ENCODE results near the gene MAPK1. TPM values are rescaled to one million over a fixed set of nuclear protein-coding genes. Genes with fewer than 3 reads are reported as not detected.

Gene MAPK1
- total RNA-seq, 1 experiment from 2014 or later, result 136 TPM

DNA sequence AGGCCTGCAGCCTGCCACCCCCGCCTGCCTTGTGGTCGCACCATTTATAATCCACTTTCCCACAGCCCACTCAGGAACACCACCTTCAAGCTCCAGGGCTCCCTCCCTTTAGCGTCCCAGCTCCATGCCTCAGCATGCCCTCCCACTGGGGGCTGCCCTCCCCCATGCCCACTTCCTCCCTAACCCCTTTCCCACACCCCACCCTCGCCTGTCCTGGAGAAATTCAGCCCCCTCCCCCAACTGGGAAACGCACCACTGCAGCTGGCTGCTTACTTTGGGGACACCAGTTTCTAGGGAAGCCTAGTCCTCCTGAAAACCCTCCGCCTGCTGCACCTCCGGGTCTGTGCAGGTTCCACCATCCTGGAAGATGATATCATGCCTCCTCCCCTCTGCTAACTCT, 128.5 kb downstream of the MAPK1 start:
- Mint-ChIP-seq H3K4me1 (ENCODE audit: low read depth, unreplicated experiment) (peaks cover 8% of the 10 kb centered on the region), H3K27ac (ENCODE audit: unreplicated experiment) (no peak overlapping the region), H3K36me3 (ENCODE audit: insufficient read depth, unreplicated experiment) (no peaks in the 10 kb centered on the region), H3K9me3 (ENCODE audit: unreplicated experiment) (no peaks in the 10 kb centered on the region), H3K4me3 (ENCODE audit: unreplicated experiment) (no peak overlapping the region), H3K27me3 (ENCODE audit: insufficient read depth, unreplicated experiment) (peaks cover 6% of the 10 kb centered on the region)
- intact Hi-C loops (cut with micrococcal nuclease; ENCODE audit: unreplicated experiment), result no loop called here
- no TSS peak for BruUV-seq (replicated peaks)
- no peaks in the 10 kb centered on the region for H3K9me3 ChIP-seq
- CTCF ChIA-PET, result no interaction called here
- no peak overlapping the region for H3K4me3 ChIP-seq (ENCODE audit: low read depth, low read length)
- H3K4me1 ChIP-seq, result peaks cover 3% of the 10 kb centered on the region; the same call in 1 of the 2 replicates
- no peaks in the 10 kb centered on the region for H3K27me3 ChIP-seq (replicated peaks; ENCODE audit: control insufficient read depth, insufficient read depth, low read length)
- POLR2A ChIA-PET, result no interaction called here
- H3K36me3 ChIP-seq (ENCODE audit: control insufficient read depth, insufficient read depth, low read length), result no peaks in the 10 kb centered on the region
- TF ChIP-seq, protein P1, sequence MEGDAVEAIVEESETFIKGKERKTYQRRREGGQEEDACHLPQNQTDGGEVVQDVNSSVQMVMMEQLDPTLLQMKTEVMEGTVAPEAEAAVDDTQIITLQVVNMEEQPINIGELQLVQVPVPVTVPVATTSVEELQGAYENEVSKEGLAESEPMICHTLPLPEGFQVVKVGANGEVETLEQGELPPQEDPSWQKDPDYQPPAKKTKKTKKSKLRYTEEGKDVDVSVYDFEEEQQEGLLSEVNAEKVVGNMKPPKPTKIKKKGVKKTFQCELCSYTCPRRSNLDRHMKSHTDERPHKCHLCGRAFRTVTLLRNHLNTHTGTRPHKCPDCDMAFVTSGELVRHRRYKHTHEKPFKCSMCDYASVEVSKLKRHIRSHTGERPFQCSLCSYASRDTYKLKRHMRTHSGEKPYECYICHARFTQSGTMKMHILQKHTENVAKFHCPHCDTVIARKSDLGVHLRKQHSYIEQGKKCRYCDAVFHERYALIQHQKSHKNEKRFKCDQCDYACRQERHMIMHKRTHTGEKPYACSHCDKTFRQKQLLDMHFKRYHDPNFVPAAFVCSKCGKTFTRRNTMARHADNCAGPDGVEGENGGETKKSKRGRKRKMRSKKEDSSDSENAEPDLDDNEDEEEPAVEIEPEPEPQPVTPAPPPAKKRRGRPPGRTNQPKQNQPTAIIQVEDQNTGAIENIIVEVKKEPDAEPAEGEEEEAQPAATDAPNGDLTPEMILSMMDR (IDR thresholded peaks at IDR 0.05; ENCODE audit: insufficient read depth in 1 of 2, low read depth in 1 of 2, low read length in 1 of 2, severe bottlenecking in 1 of 2, unreplicated experiment in 1 of 2), result no peak
- no peak for DNase-seq

DNA sequence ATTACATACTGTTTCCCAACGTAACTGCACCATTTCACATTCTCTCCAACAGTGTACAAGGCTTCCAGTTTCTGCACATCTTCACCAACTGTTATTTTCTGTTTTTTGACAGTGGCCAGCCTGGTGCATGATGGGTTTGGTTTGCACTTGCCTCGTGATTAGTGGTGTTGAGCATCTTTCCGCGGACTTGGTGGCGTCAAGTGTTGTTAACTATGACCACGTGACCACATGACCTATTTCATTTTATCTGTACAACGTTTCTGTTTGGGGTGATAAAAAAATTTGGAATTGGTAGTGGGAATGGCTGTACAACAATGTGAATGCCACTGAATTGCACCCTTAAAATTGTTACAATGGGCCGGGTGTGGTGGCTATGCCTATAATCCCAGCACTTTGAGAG, 129.4 kb downstream of the MAPK1 start:
- Mint-ChIP-seq H3K27ac (ENCODE audit: unreplicated experiment) (no peak overlapping the region), H3K4me3 (ENCODE audit: unreplicated experiment) (no peak overlapping the region), H3K4me1 (ENCODE audit: low read depth, unreplicated experiment) (peaks cover 8% of the 10 kb centered on the region), H3K36me3 (ENCODE audit: insufficient read depth, unreplicated experiment) (no peaks in the 10 kb centered on the region), H3K27me3 (ENCODE audit: insufficient read depth, unreplicated experiment) (peaks cover 6% of the 10 kb centered on the region), H3K9me3 (ENCODE audit: unreplicated experiment) (no peaks in the 10 kb centered on the region)
- Histone ChIP-seq H3K36me3 (ENCODE audit: control insufficient read depth, insufficient read depth, low read length) (no peaks in the 10 kb centered on the region), H3K27me3 (replicated peaks; ENCODE audit: control insufficient read depth, insufficient read depth, low read length) (no peaks in the 10 kb centered on the region), H3K9me3 (no peaks in the 10 kb centered on the region), H3K4me3 (ENCODE audit: low read depth, low read length) (no peak overlapping the region), H3K4me1 (peaks cover 3% of the 10 kb centered on the region; the same call in 1 of the 2 replicates)
- TF ChIP-seq, protein P1 (IDR thresholded peaks at IDR 0.05; ENCODE audit: insufficient read depth in 1 of 2, low read depth in 1 of 2, low read length in 1 of 2, severe bottlenecking in 1 of 2, unreplicated experiment in 1 of 2), result no peak
- intact Hi-C loops (cut with micrococcal nuclease; ENCODE audit: unreplicated experiment), result no loop called here
- DNase-seq, result no peak
- CTCF ChIA-PET, result no interaction called here
- no TSS peak for BruUV-seq (replicated peaks)
- POLR2A ChIA-PET, result no interaction called here

DNA sequence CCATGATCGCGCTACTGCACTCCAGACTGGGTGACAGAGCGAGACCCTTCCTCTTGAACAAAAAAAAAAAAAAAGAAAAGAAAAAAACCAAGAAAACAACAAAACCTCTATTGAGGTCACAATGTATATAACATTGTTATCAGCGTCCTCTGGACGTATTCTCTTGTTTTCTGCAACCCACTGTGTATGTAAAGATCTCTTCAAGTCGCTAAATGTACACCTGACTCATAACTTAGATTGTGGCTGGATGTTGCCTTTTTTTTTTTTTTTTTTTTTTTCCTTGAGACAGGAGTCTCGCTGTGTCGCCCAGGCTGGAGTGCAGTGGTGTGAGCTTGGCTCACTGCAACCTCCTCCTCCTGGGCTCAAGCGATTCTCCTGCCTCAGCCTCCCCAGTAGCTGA, 130.5 kb downstream of the MAPK1 start:
- Mint-ChIP-seq H3K9me3 (ENCODE audit: unreplicated experiment) (no peaks in the 10 kb centered on the region), H3K36me3 (ENCODE audit: insufficient read depth, unreplicated experiment) (no peaks in the 10 kb centered on the region), H3K4me1 (ENCODE audit: low read depth, unreplicated experiment) (peaks cover 8% of the 10 kb centered on the region), H3K4me3 (ENCODE audit: unreplicated experiment) (no peak overlapping the region), H3K27me3 (ENCODE audit: insufficient read depth, unreplicated experiment) (peaks cover 6% of the 10 kb centered on the region), H3K27ac (ENCODE audit: unreplicated experiment) (no peak overlapping the region)
- no peaks in the 10 kb centered on the region for H3K27me3 ChIP-seq (replicated peaks; ENCODE audit: control insufficient read depth, insufficient read depth, low read length)
- CTCF ChIA-PET, result no interaction called here
- POLR2A ChIA-PET, result no interaction called here
- no TSS peak for BruUV-seq (replicated peaks)
- no peaks in the 10 kb centered on the region for H3K9me3 ChIP-seq
- no peak for DNase-seq
- TF ChIP-seq, protein P1 (IDR thresholded peaks at IDR 0.05; ENCODE audit: insufficient read depth in 1 of 2, low read depth in 1 of 2, low read length in 1 of 2, severe bottlenecking in 1 of 2, unreplicated experiment in 1 of 2), result no peak
- intact Hi-C loops (cut with micrococcal nuclease; ENCODE audit: unreplicated experiment), result no loop called here
- H3K4me3 ChIP-seq (ENCODE audit: low read depth, low read length), result no peak overlapping the region
- H3K36me3 ChIP-seq (ENCODE audit: control insufficient read depth, insufficient read depth, low read length), result no peaks in the 10 kb centered on the region
- peaks cover 3% of the 10 kb centered on the region; the same call in 1 of the 2 replicates for H3K4me1 ChIP-seq
